T47D (cell line): ENCODE measurements around the gene NME5.

Source experiments
- DNase-seq, 2 experiments: peaks; one replicate each; pipeline versions ENCODE4 v3.0.0 to v3.0.0-alpha.2; 2011 to 2012; ENCODE audit warnings: low read depth in 1 of 2, low spot score in 1 of 2
- JUND ChIP-seq: IDR thresholded peaks from 2 replicates; pipeline ENCODE4 v1.6.1; 2012; ENCODE audit warnings: low read depth
- in situ Hi-C: cut with HindIII; loops from 2 replicates; pipeline ENCODE4 v1.10.0; 2016; ENCODE audit warnings: low sequenced_read_pairs, low pct_unique_long_range_greater_than_20kb

NME5 gene

GRCh38 chr5:138111937-138112336 lies 27.3 kb downstream of the NME5 start:
- DNase-seq, result no peak
- TF ChIP-seq JUND, result no peak
- in situ Hi-C loops, result no loop called here

DNA sequence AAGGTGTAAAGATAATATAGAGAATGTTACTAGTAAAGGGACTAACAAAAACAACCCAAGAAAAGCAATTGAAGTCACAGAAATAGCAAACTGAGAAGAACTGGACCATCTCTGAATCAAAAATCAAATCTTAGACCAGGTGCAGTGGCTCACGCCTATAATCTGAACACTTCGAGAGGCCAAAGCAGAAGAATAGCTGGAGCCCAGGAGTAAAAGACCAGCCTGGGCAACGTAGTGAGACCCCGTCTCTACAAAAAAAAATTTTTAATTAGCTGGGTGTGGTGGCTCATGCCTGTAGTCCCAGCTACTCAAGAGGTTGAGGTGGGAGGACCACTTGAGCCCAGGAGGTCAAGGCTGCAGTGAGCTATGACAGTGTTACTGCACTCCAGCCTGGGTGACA lies 28.0 kb downstream of the NME5 start:
- in situ Hi-C loops, result no loop called here
- no peak for DNase-seq
- TF ChIP-seq JUND, result no peak

DNA sequence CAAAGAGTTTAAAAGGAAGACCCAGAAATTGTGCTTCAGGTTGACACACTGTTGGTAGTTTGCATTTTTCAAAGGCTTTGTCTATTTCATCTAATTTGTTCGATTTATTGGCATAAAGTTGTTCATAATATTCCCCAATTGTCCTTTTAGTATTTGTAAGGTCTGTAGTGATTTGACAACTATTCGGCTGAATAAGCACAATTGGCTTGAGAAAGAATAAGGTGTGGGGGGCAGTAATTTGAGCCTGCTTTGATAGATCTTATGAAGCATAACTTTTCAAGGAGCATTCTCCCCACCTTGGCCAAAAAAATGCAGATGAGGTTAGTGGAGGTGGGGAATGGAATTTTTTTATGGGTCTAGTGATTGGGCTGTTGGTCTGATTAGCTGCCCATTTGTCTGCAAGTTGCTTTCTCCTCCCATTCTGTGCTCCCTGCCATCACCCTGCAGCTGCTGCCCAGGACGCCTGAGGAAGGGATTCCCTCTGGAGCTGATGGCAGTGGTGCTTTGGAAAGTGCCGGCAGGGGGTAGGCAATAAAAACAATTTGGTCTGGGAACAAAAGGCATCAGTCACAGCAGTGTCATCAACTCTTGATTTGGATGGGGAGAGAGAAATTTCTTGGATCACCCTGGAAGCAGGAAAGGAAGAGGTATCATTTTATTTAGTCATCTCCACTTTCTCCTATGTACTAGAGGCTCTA lies 28.8 kb downstream of the NME5 start:
- in situ Hi-C loops, result no loop called here
- no peak for DNase-seq
- no peak for TF ChIP-seq JUND

- TF ChIP-seq JUND, result no peak
- DNase-seq, result no peak
- in situ Hi-C loops, result no loop called here
These were observed 29.6 kb downstream of the NME5 start for GRCh38 chr5:138109463-138110265.

GRCh38 chr5:138107213-138107612 lies 32.0 kb downstream of the NME5 start:
- no peak for TF ChIP-seq JUND
- DNase-seq, result no peak
- in situ Hi-C loops, result no loop called here

DNA sequence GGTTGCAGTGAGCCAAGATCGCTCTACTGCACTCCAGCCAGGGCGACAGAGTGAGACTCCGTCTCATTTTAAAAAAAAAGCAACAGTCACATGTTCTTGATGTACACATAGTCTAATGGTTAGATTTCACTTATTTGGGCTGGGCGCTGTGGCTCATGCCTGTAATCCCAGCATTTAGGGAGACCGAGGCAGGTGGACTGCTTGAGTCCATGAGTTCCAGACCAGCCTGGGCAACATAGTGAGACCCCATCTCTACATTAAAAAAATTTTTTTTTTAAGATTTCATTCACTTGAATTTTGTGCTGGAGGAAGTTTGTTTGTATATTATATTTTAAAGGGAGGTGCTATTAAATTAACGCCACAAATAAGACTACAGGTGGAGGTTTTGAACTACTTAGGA lies 33.5 kb downstream of the NME5 start:
- DNase-seq, result no peak
- in situ Hi-C loops, result no loop called here
- TF ChIP-seq JUND, result no peak

DNA sequence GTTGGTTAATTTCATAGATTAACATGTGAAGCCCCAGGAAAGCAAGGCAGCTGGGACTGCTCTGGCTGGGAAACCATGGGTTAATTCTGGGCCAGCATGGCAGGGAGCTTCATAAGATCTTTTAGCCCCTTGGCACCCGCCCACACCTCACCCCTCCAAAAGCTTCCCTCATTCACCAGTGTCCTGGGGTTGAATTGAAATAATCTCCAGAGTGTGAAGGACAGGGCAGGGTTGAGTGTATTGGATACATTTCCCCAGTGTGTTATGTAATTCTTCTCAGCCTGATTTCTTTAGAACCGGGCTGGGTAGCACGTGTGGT lies 36.0 kb downstream of the NME5 start:
- in situ Hi-C loops, result no loop called here
- no peak for DNase-seq
- TF ChIP-seq JUND, result no peak

DNA sequence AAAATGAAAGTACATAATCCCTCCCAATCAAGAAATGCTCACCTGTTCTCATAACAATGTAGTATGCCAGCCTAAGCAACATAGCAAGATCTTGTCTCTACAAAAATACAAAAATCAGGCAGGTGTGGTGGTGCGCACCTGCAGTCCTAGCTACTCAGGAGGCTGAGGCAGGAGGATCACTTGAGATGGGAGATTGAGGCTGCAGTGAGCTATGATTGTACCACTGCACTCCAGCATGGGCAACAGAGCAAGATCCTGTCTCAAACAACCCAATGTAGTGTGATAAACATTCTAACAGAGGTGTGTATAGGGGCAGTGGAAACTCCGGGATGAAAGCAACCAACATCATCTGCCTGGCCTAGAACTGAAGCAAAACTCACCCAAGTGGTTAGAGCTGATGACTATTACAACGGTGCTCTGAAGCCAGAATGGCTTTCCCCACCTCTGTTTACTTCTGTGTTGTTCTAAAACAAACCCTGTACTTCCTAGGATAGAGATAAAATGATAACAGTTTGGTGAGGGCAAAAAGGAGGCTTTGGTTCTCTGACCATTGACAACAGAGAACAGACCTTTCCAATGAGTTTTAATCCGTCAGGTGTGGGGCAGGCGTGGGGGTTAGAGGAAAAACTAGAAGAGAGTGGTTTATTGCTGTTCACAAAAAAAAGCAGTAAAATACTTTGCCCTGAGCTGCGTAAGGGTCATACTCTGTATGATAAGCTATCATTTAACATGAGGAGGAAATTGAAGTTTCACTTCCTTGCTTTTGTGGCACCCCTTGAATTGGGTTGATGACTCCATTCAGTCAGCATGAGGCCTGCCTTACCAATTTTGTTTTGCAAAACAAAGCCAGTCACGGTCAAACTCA lies 36.5 kb downstream of the NME5 start:
- in situ Hi-C loops, result no loop called here
- DNase-seq, result no peak
- TF ChIP-seq JUND, result no peak

DNA sequence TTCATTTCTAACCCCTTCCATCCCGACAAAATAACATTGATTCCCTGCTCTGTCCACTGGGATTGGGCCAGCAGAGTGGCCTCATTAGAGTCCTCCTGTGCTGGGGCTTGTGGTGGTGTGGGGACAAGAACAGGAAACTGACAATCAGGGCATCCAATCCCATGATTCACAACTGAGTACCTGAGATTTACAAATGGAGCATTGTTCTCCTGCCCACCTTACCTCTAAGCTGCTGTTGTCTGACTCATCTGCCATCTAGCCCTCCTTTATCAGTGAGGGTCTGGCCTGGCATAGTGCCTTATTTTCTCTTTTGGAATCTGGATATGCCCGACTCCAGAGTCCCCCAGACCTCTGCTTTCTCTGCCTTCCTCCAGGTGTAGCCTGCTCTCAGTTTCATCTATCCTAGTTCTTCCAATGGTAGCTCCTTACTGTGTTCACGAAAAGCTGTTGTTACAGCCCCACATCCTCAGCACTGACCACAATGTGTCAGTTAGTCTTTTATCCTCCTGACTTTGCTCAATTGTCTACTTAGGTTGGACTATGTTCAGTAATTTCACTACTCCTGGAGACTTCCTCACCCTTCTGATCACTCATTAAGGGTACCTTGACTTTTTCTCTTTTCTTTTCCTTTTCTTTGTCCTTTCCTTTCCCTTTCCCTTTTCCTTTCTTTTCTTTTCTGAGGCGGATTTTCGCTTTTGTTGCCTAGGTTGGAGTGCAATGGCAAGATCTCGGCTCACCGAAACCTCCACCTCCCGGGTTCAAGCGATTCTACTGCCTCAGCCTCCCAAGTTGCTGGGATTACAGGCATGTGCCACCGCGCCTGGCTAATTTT lies 42.0 kb downstream of the NME5 start:
- DNase-seq, result no peak
- no peak for TF ChIP-seq JUND
- in situ Hi-C loops, result no loop called here

- in situ Hi-C loops, result no loop called here
- no peak for DNase-seq
- TF ChIP-seq JUND, result no peak
These were observed 42.9 kb downstream of the NME5 start for GRCh38 chr5:138096363-138096762.

- no peak for TF ChIP-seq JUND
- in situ Hi-C loops, result no loop called here
- DNase-seq, result peak in 1 of 2 experiments; percentile 7
These were observed 43.9 kb downstream of the NME5 start for GRCh38 chr5:138095100-138095907.

DNA sequence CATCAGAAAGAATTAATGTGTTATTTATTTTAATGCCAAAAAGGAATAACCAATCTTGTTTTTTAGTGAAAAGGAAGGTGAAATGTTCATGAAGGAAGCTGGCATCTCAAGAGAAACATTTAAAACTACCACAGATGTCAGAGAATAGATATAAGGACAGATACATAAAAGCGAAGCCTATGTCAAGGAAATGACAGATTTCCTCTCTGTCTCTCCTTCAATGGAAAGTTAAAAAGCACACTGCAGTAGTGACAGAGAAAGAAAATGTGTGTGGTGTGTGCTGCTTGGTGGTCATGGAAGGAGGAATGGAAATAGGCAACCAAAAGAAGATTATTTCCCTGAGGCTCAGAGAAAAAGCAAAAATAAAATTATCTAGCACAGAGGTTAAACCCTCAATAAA lies 46.2 kb downstream of the NME5 start:
- no peak for DNase-seq
- TF ChIP-seq JUND, result no peak
- in situ Hi-C loops, result no loop called here
